Esophagus muscularis mucosa (tissue), 4 donors: ENCODE results near the gene SLC39A13. TPM values are rescaled to one million over a fixed set of nuclear protein-coding genes. Genes with fewer than 3 reads are reported as not detected.
A peak's percentile ranks its signal among the peaks of the same experiment; 100 is the strongest.

Source experiments
- DNase-seq: peaks from one replicate; pipeline ENCODE4 v3.0.0-alpha.2; 2017; ENCODE audit errors: extremely low spot score
- H3K27ac ChIP-seq, 4 donors: fragments of 200-600 bp; sonication (generic); replicated peaks in 1 of 4; 1 replicate in 3 of 4; 2 replicates in 1 of 4; pipeline ENCODE4 v1.5.1; 2016 to 2019; ENCODE audit warnings: mild to moderate bottlenecking in 1 of 4
- H3K27me3 ChIP-seq, 4 donors: fragments of 200-600 bp; sonication (generic); one replicate each; pipeline versions ENCODE4 v1.5.1 to v1.6.0; 2016 to 2019
- H3K36me3 ChIP-seq, 4 donors: fragments of 200-600 bp; sonication (generic); one replicate each; pipeline ENCODE4 v1.5.1; 2016 to 2019
- H3K4me1 ChIP-seq, 4 donors: fragments of 200-600 bp; sonication (generic); one replicate each; pipeline ENCODE4 v1.5.1; 2016 to 2019
- H3K4me3 ChIP-seq, 4 donors: fragments of 200-600 bp; sonication (generic); 1 replicate in 2 of 4; 2 replicates in 2 of 4; pipeline ENCODE4 v1.5.1; 2016 to 2019; ENCODE audit warnings: mild to moderate bottlenecking in 4 of 4, moderate library complexity in 1 of 4
- H3K9me3 ChIP-seq, 4 donors: fragments of 200-600 bp; sonication (generic); 1 replicate in 3 of 4; 2 replicates in 1 of 4; pipeline ENCODE4 v1.5.1; 2016 to 2019
- EP300 ChIP-seq: sonication (generic); formaldehyde crosslinking; IDR thresholded peaks from one replicate; pipeline ENCODE4 v1.6.1; 2017; ENCODE audit warnings: antibody characterized with exemption
- POLR2A ChIP-seq: fragments of 450-650 bp; IDR thresholded peaks from one replicate; pipeline ENCODE4 v1.6.1; 2017; ENCODE audit warnings: antibody characterized with exemption, moderate library complexity, mild to moderate bottlenecking, low read depth
- POLR2AphosphoS5 ChIP-seq, 2 donors: sonication (generic); formaldehyde crosslinking; IDR thresholded peaks; one replicate each; pipeline ENCODE4 v1.6.1; 2017; ENCODE audit warnings: antibody characterized with exemption in 2 of 2
- WGBS: methylation state at CpG from one replicate; pipeline ENCODE4 v1.1.5; 2018; 5-methylcytosine and 5-hydroxymethylcytosine counted together
- intact Hi-C: fragments of 100-400 bp; cut with DNase I; formaldehyde crosslinking; loops from one replicate; pipeline ENCODE4 v1.15.1; 2023
- total RNA-seq, 4 donors: library from RNA; depleted of rRNA; stranded (reverse); fragments of >200 nt; gene quantifications; one replicate each; pipeline versions ENCODE4 v1.1.0 to v1.2.1, GENCODE V29; 2016
- TF ChIP-seq, protein P1 (sequence below), 3 experiments: fragments of 200-600 bp in 2 of 3; fragments of 450-650 bp in 1 of 3; sonication (generic) in 2 of 3; IDR thresholded peaks; one replicate each; pipeline ENCODE4 v1.5.1; 2017 to 2019; ENCODE audit warnings: antibody characterized with exemption in 3 of 3, mild to moderate bottlenecking in 2 of 3, moderate library complexity in 1 of 3

Gene SLC39A13
- total RNA-seq, 4 donors from 2014 or later, result 91.9 to 251 (median 129) TPM

DNA sequence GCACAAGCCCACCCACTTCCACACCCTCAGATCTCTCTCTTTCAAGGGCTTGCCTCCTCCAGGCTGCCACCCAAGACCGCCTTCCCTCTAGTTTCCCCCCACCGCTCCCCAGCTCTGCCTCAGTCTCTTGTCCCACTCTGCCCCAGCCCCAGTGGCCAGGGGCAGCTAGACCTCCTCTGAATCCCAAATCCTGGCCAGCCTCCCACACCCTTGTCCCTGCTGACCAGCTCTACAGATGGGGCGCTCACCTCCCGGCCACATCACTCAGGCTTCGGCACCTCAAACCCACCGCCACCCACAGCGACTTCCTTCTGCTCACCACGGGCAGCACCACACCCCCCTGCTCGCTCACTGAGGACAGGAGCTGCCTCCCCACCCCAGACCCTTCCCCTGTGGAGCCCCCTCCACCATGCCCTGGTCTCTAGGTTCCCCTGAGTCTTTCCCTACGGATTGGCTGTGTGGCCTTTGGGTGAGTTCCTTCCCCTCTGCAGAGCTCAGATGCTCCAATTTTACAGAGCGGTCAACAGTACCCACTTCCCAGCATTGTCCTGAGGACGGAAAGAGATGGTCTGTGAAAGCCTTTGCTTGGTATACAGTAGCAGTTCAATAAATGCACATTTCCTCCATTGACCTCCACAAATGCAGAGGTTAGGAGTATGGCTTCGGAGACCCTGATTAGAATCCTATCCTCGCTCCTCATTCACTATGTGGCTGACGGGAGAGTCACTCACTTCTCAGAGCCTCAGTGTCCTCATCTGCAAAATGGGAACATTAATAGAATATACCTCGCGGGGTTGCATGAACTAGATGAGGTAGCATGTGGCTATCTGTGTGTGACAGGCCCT lies 18.6 kb upstream of the SLC39A13 start:
- 89% methylated on average over 16 of the region's 17 CpGs for WGBS
- H3K4me3 ChIP-seq, result no peak overlapping the region
- H3K27me3 ChIP-seq, result no peaks in the 10 kb centered on the region
- no peak overlapping the region for H3K27ac ChIP-seq
- intact Hi-C loops, result no loop called here
- no peak for DNase-seq
- TF ChIP-seq, protein P1, sequence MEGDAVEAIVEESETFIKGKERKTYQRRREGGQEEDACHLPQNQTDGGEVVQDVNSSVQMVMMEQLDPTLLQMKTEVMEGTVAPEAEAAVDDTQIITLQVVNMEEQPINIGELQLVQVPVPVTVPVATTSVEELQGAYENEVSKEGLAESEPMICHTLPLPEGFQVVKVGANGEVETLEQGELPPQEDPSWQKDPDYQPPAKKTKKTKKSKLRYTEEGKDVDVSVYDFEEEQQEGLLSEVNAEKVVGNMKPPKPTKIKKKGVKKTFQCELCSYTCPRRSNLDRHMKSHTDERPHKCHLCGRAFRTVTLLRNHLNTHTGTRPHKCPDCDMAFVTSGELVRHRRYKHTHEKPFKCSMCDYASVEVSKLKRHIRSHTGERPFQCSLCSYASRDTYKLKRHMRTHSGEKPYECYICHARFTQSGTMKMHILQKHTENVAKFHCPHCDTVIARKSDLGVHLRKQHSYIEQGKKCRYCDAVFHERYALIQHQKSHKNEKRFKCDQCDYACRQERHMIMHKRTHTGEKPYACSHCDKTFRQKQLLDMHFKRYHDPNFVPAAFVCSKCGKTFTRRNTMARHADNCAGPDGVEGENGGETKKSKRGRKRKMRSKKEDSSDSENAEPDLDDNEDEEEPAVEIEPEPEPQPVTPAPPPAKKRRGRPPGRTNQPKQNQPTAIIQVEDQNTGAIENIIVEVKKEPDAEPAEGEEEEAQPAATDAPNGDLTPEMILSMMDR (IDR thresholded peaks at IDR 0.05), result no peak
- TF ChIP-seq POLR2A, result no peak
- no peaks in the 10 kb centered on the region for H3K36me3 ChIP-seq
- H3K4me1 ChIP-seq, result peaks cover under 1 to 17% (median 9%) of the 10 kb centered on the region in 4 donors
- no peaks in the 10 kb centered on the region for H3K9me3 ChIP-seq

DNA sequence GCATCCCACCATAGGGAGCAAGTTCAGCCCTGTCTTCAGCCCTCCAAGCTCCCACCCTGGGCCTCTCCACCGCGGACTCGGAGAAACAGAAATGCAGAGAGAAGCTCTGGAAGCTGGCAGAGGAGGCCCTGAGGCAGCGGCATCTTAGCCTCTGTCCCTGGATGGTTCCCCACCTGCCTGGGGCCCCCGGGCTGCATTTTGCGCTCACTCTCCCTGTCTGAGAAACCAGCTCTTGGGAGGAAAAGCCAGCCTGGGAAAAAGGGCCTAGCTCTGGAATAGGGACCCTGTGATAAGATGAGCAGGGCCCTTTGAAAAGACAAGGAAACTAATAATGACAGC lies 18.0 kb upstream of the SLC39A13 start:
- Histone ChIP-seq H3K4me1 (peaks cover 6 to 23% (median 14%) of the 10 kb centered on the region in 4 donors), H3K4me3 (no peak overlapping the region), H3K27me3 (no peaks in the 10 kb centered on the region), H3K36me3 (no peaks in the 10 kb centered on the region), H3K9me3 (no peaks in the 10 kb centered on the region), H3K27ac (peak overlapping the region in 2 of 4 donors; percentile 35 to 36)
- no peak for DNase-seq
- 92% methylated on average over 6 of the region's 6 CpGs for WGBS
- TF ChIP-seq EP300 (no peak), POLR2A (no peak), POLR2AphosphoS5 (IDR thresholded peaks at IDR 0.05) (no peak)
- TF ChIP-seq, protein P1 (IDR thresholded peaks at IDR 0.05), result no peak
- intact Hi-C loops, result no loop called here

DNA sequence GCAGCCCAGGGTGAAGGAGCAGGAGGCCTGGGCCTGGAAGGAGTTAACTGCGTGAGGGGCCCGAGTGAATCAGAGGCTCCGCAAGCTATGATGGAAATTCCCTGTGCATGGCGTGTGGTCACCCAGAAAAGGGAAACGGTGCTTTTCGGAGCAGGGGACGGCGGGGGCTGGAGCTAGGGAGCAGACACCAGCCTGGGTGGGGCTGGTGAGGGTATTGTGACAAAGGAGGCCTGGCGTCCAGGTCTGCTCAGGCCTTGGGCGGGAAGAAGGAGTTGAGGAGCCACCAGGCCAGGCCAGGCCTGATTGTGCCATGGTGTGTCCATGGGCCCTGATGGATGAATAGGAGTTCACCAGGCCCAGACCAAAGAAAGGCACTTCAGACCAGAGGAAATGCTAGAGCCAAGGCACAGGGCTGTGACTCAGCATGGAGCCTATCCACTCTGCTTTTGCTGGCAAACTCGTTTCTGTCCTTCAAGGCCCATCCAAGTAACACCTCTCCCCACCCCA lies 17.3 kb upstream of the SLC39A13 start:
- no peak for TF ChIP-seq EP300
- TF ChIP-seq POLR2A, result no peak
- no peak for TF ChIP-seq POLR2AphosphoS5 (IDR thresholded peaks at IDR 0.05)
- TF ChIP-seq, protein P1 (IDR thresholded peaks at IDR 0.05), result no peak
- intact Hi-C loops, result no loop called here
- peaks cover 6 to 27% (median 16%) of the 10 kb centered on the region in 4 donors for H3K4me1 ChIP-seq
- no peaks in the 10 kb centered on the region for H3K27me3 ChIP-seq
- 73% methylated on average over 10 of the region's 11 CpGs for WGBS
- peak overlapping the region in 3 of 4 donors; percentile 35 to 81 (median 36) for H3K27ac ChIP-seq
- no peak for DNase-seq
- no peak overlapping the region for H3K4me3 ChIP-seq
- no peaks in the 10 kb centered on the region for H3K9me3 ChIP-seq
- no peaks in the 10 kb centered on the region for H3K36me3 ChIP-seq

DNA sequence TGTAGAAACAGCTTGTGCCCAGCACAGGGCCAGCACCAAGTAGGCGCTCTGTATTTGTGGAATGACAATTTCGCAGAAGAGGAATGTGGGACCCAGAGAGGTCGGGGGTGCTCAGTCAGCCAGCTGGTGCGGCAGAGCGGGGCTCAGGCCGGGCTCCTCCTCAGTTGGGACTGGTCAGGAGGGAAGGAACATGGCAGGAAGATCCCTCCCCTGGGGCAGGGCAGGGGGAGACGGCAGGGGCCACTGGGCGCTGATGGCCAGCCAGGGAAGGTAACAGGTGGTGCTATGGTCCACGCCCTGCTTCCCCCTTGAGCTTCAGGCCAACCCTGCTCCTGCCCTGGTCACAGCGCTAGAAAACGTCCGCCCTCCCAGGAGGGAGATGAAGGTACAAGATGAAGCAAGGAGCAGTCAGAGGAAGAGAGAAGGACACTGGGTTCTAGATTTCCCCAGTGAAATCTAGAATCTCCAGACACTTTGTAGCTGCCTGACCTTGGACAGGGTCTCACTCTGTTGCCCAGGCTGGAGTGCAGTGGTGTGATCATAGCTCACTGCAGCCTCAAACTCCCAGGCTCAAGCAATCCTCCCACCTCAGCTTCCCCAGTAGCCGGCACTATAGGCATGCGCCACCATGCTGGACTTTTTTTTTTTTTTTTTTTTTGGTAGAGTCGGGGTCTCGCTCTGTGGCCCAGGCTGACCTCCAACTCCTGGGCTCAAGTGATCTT lies 16.5 kb upstream of the SLC39A13 start:
- DNase-seq, result no peak
- Histone ChIP-seq H3K36me3 (no peaks in the 10 kb centered on the region), H3K4me1 (peaks cover 6 to 27% (median 16%) of the 10 kb centered on the region in 4 donors), H3K4me3 (no peak overlapping the region), H3K9me3 (no peaks in the 10 kb centered on the region), H3K27me3 (no peaks in the 10 kb centered on the region), H3K27ac (peak overlapping the region in 3 of 4 donors; percentile 32 to 81 (median 34))
- intact Hi-C loops, result no loop called here
- WGBS, result 90% methylated on average over 16 of the region's 16 CpGs
- no peak for TF ChIP-seq POLR2A
- TF ChIP-seq, protein P1 (IDR thresholded peaks at IDR 0.05), result no peak
- no peak for TF ChIP-seq EP300
- TF ChIP-seq POLR2AphosphoS5 (IDR thresholded peaks at IDR 0.05), result no peak
